Hippocampal formation (tissue), 2 donors: ENCODE data around the gene SIRT6.
"Not testable (repeated sequence)": the region's sequence is repeated elsewhere in the genome, so short reads cannot be mapped to it uniquely, and the experiment has no call there.

ENCODE experiments used
- DNase-seq, 2 donors: peaks; one replicate each; lab custom pipeline; 2025; lab: John Stamatoyannopoulos, UW

The SIRT6 gene

DNA sequence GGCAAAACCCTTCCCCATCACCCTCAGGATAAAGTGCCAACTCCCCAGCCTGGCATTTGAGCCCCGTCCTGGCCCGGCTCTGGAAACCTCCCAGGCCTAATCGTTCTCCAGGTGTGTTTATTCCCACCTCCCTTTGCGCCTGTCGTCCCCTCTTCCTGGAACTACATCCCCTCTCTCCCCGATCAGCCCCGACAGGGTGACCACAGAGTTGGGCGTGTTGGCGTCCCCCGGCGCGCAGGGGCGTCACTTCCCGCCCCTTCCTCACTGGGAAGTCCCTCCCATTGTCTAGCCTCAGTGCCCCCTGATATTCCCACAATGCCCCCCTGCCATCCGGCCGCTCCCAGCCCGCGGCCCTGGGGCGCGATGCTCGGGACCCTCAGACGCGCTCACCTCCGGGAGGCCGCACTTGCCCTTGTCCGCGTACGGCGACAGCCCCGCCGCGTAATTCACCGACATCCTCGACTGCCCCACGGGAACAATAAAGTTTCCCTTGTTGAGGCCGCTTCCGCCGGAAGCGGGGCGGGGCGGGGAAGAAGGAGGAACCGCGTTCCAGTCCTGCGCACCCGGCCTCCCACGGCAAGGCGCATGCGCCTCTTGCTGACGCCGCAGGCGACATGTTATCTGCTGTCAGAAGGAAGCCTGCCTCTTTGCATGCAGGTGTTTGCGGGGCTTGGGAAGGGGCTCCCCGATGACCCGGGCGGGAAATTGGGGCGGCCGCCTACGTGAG is at the start of gene SIRT6, which contains the start of gene ANKRD24:
TSS of gene SIRT6 (minus strand) at position 480 of the 727 bp plus-strand sequence. CDS start at position 456, 24 bp downstream.
TSS of gene ANKRD24 (plus strand) at position 606 of the 727 bp plus-strand sequence. CDS start 3,737 bp downstream, outside the sequence.
- peak; percentile 89 to 90 for DNase-seq

DNA sequence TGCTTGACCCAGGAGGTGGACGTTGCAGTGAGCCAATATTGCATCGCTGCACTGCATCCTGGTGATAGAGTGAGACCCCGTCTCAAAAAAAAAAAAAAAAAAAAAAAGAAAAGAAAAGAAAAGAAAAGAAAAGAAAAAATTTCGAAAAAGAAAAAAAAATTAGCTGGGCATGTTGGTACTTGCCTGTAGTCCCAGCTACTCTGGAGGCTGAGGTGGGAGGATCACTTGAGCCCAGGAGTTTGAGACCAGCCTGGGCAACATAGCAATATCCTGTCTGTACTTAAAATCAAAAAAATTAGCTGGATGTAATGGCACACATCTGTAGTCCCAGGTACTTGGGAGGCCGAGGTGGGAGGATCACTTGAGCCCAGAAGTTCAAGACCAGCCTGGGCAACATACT is 49.8 kb upstream of the SIRT6 start:
- DNase-seq, result not testable (repeated sequence)

DNA sequence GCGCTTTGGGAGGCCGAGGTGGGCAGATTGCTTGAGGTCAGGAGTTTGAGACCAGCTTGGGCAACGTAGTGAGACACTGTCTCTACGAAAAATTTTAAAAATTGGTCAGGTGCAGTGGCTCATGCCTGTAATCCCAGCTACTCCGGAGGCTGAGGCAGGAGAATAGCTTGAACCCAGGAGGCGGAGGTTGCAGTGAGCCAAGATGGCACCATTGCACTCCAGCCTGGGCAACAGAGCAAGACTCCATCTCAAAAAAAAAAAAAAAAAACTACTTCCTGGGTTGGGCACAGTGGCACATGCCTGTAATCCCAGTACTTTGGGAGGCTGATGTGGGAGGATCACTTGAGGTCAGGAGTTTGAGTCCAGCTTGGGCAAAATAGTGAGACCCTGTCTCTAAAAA is 49.2 kb upstream of the SIRT6 start:
- DNase-seq, result not testable (repeated sequence)

DNA sequence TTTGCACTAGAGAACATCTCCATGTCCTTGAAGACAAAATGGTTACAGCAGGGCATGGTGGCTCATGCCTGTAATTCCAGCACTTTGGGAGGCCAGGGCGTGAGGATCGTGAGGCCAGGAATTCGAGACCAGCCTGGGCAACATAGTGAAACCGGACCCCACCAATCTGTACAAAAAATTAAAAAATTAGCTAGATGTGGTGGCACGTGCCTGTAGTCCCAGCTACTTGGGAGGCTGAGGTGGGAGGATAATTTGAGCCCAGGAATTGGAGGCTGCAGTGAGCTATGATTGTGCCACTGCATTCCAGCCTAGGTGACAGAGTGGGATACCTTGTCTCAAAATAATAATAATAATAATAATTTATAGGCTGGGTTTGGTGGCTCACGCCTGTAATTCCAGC is 47.9 kb upstream of the SIRT6 start:
- not testable (repeated sequence) for DNase-seq

DNA sequence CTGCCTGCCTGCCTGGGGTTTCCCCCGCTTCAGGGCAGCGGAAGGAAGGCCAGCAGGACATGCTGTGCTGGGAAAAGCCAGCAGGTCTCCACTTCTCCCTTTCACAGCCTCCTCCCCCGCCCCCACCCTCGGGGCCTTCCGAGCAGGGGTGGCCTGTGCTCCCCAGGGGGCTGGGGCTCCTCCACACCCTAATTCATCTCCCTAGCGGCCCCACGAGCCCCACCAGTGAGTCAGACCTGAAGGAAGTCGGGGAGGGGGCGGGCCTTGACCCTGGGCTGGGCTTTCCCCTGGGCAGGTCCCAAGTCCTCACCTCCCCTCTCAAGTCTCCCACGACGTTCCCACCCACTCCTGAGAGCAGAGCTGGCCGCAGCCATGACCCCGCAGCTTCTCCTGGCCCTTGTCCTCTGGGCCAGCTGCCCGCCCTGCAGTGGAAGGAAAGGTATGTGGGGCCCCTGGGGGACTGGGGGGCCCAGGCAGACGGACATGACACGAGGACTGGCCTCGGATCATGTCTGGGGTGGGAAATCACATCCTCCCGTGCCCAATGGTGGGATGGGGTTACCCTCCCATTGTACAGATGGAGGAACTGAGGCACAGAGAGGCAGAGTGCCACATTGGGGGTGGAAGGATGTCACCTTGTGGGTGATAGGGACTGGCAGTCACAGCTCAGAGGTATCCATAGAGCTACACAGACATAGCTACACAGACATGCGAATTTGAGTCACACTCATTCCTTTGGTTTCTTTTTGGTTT is 47.0 kb upstream of the SIRT6 start, which contains the start of gene EBI3:
TSS of gene EBI3 (plus strand) at position 345 of the 753 bp plus-strand sequence. CDS start at position 373, 28 bp downstream.
- peak in 1 of 2 donors; percentile 14 for DNase-seq

DNA sequence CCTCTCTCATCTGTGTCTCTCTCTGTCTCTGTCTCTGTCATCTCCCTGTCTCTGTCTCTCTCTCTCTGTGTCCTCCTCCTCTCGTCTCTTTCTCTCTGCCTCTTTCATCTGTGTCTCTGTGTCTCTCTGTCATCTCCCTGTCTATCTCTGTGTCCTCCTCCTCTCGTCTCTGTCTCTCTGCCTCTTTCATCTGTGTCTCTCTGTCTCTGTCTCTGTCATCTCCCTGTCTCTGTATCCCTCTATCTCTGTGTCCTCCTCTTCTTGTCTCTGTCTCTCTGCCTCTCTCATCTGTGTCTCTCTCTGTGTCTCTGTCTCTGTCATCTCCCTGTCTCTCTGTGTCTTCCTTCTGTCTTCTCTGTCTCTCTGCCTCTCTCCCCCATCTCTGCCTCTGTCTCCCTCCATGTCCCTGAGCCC is 46.4 kb upstream of the SIRT6 start:
- no peak for DNase-seq

DNA sequence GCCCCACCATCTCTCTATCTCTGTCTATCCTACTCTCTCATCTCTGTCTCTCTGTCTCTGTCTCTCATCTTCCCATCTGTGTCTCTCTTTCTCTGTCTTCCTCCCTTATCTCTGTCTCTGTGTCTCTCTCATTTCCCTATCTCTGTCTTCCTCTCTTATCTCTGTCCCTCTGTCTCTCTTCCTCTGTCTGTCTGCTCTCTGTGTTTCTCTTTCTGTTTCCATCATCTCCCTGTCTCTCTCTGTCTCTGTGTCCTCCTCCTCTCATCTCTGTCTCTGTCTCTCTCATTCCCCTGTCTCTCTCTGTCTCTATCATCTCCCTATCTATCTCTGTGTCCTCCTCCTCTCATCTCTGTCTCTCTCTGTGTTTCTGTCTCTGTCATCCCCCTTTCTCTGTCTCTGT is 45.4 kb upstream of the SIRT6 start:
- no peak for DNase-seq

DNA sequence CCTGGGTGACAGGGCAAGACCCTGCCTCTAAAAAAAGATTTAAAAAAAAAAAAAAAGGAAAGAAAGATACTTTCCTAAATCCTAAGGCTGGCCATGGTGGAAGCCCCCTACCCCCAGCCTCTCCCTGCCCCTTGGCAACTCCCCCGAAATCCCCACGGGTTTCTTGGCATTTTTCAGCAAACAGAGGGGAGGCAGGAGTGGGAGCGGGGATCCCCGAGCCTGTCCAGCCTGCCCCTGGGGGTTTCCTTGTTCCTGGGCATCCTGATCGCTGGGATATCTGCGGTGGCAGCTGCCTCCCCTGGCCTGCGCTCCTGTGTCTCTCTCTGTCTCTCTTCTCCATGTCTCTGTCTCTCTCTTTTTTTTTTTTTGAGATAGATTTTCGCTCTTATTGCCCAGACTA is 43.5 kb upstream of the SIRT6 start:
- DNase-seq, result no peak

DNA sequence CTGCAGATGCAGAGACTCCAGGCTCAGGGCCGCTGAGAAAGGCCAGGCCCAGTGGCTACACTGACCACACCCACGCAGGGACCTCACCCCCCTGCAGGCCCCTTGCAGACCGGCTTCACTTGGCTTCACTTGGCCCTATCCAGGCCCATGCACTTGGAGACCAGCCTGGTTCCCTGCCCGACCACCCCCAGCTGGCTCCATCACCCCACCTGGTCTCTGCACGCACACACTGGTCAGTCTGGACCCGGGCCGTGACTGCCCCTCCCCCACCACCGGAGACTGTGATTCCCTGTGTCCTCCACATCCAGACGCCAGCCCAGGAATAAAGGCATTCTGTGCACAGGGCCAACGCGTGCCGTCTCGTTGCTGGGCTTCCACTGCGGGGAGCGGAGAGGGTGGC is 42.1 kb upstream of the SIRT6 start:
- no peak for DNase-seq

DNA sequence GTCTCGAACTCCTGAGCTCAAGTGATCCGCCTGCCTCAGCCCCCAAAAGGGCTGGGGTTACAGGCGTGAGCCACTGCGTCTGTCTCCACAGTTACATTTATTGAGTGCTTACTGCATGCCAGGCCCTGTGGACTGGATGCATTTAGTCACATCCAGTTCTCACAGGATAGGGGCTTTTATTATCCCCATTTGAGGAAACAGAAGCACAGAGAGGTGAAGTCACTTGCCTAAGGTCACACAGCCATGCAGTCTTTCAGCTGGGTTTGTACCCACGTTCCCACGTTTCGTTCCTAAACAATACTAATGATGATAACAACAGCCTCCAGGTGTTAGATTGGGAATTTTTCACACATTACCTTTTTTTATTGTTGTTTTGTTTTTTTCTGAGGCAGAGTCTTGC is 37.8 kb upstream of the SIRT6 start:
- no peak for DNase-seq

DNA sequence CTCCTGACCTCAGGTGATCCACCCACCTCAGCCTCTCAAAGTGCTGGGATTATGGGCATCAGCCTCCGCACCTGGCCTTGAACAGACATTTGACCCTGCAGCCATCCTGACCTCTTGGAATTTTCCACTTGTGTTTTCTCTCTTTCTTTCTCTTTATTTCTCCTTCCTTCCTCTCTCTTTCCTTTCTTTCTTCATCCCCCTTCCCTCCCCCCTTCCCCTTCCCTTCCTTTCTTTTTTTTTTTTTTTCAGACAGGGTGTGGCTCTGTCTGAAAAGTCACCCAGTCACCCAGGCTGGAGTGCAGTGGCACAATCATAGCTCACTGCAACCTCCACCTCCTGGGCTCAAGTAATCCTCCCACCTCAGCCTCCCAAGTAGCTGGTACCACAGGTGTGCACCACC is 36.2 kb upstream of the SIRT6 start:
- DNase-seq, result not testable (repeated sequence)

DNA sequence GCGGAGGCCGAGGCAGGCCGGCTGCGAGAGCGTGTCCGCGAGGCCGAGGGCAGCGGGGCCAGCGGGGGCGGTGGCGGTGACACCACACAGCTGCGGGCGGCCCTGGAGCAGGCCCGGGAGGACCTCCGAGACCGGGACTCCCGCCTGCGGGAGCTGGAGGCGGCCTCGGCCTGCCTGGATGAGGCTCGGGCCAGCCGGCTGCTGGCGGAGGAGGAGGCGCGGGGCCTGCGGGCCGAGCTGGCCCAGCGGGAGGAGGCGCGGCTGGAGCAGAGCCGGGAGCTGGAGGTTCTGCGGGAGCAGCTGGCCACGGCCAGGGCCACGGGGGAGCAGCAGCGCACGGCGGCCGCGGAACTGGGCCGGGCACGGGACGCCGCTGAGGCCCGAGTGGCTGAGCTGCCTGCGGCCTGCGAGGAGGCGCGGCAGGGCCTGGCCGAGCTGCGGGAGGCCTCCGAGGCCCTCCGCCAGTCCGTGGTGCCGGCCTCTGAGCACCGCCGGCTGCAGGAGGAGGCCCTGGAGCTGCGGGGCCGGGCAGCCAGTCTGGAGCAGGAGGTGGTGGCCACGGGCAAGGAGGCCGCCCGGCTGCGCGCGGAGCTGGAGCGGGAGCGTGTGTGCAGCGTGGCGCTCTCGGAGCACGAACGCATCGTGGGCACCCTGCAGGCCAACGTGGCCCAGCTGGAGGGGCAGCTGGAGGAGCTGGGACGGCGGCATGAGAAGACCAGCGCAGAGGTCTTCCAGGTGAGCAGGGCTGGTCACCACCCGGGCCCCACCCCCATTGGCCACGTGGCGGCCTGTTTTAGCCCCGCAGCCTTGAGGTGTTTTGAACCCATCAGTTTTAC is 35.3 kb upstream of the SIRT6 start:
- no peak for DNase-seq

DNA sequence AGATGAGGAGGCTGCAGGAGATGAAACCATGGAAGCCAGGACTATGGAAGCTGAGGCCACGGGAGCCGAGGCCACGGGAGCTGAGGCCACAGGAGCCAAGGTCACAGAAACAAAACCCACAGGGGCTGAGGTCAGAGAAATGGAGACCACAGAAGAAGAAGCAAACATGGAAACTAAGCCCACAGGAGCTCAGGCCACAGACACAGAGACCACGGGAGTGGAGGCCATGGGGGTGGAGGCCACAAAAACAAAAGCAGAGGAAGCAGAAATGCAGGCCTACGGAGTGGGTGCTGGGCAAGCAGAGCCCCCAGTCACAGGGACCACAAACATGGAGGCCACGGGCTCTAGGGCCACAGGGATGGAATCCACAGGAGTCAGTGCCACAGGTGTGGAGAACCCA is 34.5 kb upstream of the SIRT6 start:
- DNase-seq, result no peak

DNA sequence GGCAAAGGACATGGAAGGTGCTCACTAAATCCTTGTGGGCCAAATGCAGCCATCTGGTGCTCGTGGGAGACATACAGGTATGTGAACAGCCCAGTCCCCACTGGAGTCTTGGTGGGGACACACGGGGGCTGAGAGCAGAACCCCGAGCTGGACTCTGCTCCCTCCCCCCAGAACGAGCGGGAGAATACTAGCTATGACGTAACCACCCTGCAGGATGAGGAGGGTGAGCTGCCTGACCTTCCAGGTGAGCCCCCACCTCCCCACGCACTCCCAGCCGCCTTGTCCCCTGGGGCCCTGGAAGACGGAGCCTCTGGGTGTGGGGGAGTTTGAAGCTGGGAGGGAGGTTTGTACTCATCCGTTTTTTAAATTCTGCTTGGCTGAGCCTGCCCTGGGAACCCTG is 33.4 kb upstream of the SIRT6 start:
- DNase-seq, result no peak

DNA sequence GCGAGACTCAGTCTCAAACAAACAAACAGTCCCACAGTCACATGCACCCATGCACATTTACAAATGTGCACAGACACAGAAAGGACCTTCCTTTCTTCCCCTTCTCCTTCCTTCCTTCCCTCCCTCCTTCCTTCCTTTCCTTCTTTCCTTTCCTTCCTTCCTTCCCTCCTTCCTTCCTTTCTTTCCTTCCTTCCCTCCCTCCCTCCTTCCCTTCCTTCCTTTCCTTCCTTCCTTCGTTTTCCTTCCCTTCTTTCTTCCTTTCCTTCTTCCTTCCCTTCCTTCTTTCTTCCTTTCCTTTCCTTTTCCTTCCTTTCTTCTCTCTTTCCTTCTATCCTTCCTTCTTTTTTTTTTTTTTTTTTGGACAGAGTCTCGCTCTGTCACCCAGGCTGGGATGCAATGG is 30.8 kb upstream of the SIRT6 start:
- DNase-seq, result no peak

DNA sequence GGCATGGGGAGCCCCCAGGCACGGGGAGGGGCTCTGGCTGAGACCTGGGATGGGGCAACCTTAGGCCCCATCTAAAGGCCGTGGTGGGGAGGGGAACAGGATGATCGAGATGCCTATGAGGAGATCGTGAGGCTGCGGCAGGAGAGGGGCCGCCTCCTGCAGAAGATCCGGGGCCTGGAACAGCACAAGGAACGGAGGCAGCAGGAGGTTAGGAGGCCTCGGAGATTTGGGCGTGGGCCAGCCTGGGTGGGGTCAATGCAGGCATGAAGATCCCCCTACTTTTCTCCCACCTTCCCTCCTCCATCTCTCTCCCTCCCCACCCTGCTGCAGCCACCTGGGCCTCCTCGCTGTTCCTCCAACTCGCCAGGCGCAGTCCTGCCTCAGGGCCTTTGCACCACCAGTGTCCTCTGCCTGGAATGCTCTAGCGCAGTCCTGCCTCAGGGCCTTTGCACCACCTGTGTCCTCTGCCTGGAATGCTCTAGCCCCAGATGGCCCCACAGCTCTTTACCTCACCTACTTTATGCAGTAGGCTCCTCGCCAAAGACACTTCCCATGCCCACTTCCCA is 27.9 kb upstream of the SIRT6 start:
- no peak for DNase-seq

DNA sequence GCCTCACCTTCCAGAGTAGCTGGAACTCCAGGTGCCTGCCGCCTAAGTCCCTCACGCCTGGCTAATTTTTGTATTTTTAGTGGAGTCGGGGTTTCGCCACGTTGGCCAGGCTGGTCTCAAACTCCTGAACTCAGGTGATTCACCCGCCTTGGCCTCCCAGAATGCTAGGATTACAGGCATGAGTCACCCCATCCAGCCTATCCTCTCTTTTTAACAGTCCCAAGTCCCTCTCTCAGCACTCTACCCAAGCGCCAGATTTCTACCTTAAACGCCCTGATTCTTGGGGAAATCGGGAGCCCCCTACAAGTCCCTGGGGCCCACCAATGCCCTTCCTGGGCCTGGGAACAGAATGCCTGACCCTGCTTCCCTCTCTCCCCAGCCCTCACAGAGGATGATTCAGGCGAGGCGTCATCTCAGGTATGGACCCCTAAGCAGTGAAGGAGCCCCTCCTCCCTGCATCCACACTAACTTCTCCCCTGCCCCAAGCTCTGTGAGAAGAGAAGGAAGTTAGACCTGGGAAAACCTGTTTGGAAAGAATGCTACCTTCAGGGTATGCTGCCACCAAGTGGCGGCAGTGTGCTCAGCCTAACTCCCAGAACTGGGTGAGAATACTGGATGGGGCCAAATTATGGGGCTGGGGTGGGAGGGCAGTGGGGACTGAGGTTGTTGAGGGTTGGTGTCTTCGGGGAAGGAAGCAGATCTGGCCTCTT is 26.2 kb upstream of the SIRT6 start:
- DNase-seq, result no peak

DNA sequence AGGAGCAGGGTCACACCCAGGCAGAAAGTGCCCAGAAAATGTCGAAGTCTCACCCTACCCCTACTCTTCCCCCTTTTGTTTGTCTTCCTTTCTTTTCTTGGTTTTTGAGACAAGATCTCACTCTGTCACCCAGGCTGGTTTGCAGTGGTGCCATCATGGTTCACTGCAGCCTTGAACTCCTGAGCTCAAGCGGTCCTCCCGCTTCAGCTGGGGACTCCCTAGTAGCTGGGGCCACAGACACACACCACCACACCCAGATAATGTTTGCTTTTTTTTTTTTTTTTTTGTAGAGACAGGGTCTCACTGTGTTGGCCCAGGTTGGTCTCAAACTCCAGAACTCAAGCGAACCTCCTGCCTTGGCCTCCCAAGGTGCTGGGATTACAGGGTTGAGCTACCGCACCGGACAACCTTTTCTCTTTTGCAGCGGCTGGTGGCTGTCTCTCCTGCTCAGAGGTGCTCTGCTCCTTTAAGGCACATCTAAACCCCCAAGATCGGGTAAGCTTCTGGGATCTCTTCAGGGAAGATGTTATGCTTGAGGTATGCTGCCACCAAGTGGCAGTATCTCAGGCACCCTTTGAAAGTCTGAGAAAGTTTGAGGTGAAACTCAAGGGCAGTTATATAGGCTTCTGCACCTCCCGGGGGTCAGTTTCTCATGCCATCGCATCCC is 24.6 kb upstream of the SIRT6 start:
- no peak for DNase-seq

DNA sequence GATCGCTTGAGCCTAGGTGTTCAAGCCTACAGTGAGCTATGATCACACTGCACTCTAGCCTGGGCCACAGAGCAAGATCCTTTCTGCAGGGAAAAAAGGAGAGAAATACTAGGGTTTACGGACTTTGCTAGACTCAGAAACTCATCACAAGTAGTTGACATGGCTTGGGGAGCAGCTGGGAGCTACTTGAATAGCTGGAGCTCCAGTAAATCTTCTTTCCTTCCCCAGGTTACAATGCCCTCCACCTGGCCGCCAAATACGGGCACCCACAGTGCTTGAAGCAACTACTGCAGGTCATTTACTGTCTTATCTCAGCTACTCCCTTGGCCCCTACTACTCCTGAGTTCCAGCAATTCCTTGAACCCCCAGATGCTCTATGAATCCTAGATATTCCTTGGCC is 19.4 kb upstream of the SIRT6 start:
- no peak for DNase-seq

DNA sequence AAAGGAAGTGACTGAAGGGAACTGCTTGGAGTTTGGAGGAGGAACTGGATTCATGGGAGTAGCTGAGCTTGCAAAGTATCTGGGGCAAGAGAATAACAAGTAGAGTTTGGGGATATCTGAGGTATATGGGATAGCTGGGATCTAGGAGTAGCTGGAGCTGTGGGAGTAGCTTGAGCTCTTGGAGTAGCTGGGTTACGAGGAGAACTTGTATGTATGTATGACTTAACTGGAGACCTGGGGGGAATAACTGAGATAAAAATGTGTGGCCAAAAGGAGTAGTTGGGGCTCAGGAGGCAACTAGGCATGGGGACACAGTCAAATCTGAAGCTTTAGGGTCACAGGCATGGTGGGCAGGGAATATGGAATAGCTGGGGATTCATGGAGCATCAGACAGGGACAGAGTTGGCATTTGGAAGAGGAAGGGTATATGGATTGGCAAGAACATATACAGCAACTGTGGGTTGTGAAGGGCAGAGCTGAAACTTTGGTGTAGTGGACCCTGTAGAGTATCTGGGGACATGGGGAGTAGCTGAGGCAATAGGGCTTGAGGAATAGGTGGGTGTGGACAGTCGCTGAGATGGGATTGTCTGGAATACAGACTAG is 18.7 kb upstream of the SIRT6 start:
- no peak for DNase-seq
